Hematopoietic multipotent progenitor cell treated with erythropoietin and hydrocortisone succinate and interleukin-3 and kit ligand, for 15 days (in vitro differentiated cells): Measurements from ENCODE around the gene SH3GL1.

Experiments used
- DNase-seq: peaks from one replicate; pipeline ENCODE4 v3.0.0-alpha.2; 2015; ENCODE audit warnings: low spot score

The SH3GL1 gene

GRCh38 chr19:4396949-4397783 lies 3.2 kb downstream of the SH3GL1 start:
- DNase-seq: no peak

- DNase-seq: no peak
These were observed 6.3 kb downstream of the SH3GL1 start for GRCh38 chr19:4393947-4394590.

- DNase-seq: no peak
These were observed 8.5 kb downstream of the SH3GL1 start for GRCh38 chr19:4391701-4392483.

GRCh38 chr19:4391306-4391693 lies 9.0 kb downstream of the SH3GL1 start:
- no peak for DNase-seq

- no peak for DNase-seq
These were observed 9.6 kb downstream of the SH3GL1 start for GRCh38 chr19:4390567-4391305.

- no peak for DNase-seq
These were observed 10.3 kb downstream of the SH3GL1 start for GRCh38 chr19:4390017-4390566.

GRCh38 chr19:4389511-4390016 lies 10.8 kb downstream of the SH3GL1 start:
- no peak for DNase-seq

GRCh38 chr19:4389064-4389375 lies 11.3 kb downstream of the SH3GL1 start:
- DNase-seq: no peak

GRCh38 chr19:4388337-4389063 lies 11.8 kb downstream of the SH3GL1 start:
- no peak for DNase-seq

GRCh38 chr19:4386041-4386782 lies 14.1 kb downstream of the SH3GL1 start:
- DNase-seq: no peak

GRCh38 chr19:4385291-4386040 lies 14.9 kb downstream of the SH3GL1 start:
- no peak for DNase-seq

GRCh38 chr19:4380254-4380727 lies 20.1 kb downstream of the SH3GL1 start:
- no peak for DNase-seq

- DNase-seq: no peak
These were observed 20.7 kb downstream of the SH3GL1 start for GRCh38 chr19:4379383-4380253.

- DNase-seq: no peak
These were observed 21.5 kb downstream of the SH3GL1 start for GRCh38 chr19:4378886-4379285.

- peak; percentile 41 for DNase-seq
These were observed 23.2 kb downstream of the SH3GL1 start for GRCh38 chr19:4376991-4377781.

- DNase-seq: peak; percentile 23
These were observed 23.7 kb downstream of the SH3GL1 start for GRCh38 chr19:4376671-4376990.

- no peak for DNase-seq
These were observed 24.2 kb downstream of the SH3GL1 start for GRCh38 chr19:4376028-4376670.
